GDM1 (cell line): ENCODE data around the gene EPHB1.

Source experiments
- DNase-seq: peaks from one replicate; lab custom pipeline; 2025; lab: John Stamatoyannopoulos, UW

EPHB1 gene

GRCh38 chr3:134883697-134884385, 88.8 kb downstream of the EPHB1 start:
- DNase-seq = no peak

- DNase-seq = peak; percentile 46
Measured at GRCh38 chr3:134885877-134886621, 91.0 kb downstream of the EPHB1 start.

- DNase-seq = no peak
Measured at GRCh38 chr3:134886991-134887390, 91.9 kb downstream of the EPHB1 start.

GRCh38 chr3:134887536-134887935, 92.5 kb downstream of the EPHB1 start:
- DNase-seq = no peak

- no peak for DNase-seq
Measured at GRCh38 chr3:134892326-134892725, 97.3 kb downstream of the EPHB1 start.

- no peak for DNase-seq
Measured at GRCh38 chr3:134892761-134893160, 97.7 kb downstream of the EPHB1 start.

- DNase-seq = no peak
Measured at GRCh38 chr3:134894533-134894932, 99.5 kb downstream of the EPHB1 start.

- no peak for DNase-seq
Measured at GRCh38 chr3:134895181-134895580, 100.1 kb downstream of the EPHB1 start.

- DNase-seq = no peak
Measured at GRCh38 chr3:134896141-134896540, 101.1 kb downstream of the EPHB1 start.

GRCh38 chr3:134896696-134897095, 101.6 kb downstream of the EPHB1 start:
- no peak for DNase-seq

GRCh38 chr3:134897391-134898141, 102.5 kb downstream of the EPHB1 start:
- DNase-seq = no peak

- DNase-seq = no peak
Measured at GRCh38 chr3:134898181-134898754, 103.2 kb downstream of the EPHB1 start.

GRCh38 chr3:134899786-134900185, 104.7 kb downstream of the EPHB1 start:
- DNase-seq = no peak

GRCh38 chr3:134900482-134900881, 105.4 kb downstream of the EPHB1 start:
- DNase-seq = no peak

- DNase-seq = no peak
Measured at GRCh38 chr3:134901461-134901860, 106.4 kb downstream of the EPHB1 start.

- no peak for DNase-seq
Measured at GRCh38 chr3:134903837-134904236, 108.8 kb downstream of the EPHB1 start.

GRCh38 chr3:134904241-134904771, 109.2 kb downstream of the EPHB1 start:
- no peak for DNase-seq

GRCh38 chr3:134904776-134905646, 110.0 kb downstream of the EPHB1 start:
- DNase-seq = no peak

GRCh38 chr3:134905647-134905935, 110.5 kb downstream of the EPHB1 start:
- DNase-seq = no peak

- no peak for DNase-seq
Measured at GRCh38 chr3:134908271-134908670, 113.2 kb downstream of the EPHB1 start.

- DNase-seq = no peak
Measured at GRCh38 chr3:134910026-134910425, 115.0 kb downstream of the EPHB1 start.
